ENCODE measurements around the gene SMYD3.

- no peak for TF ChIP-seq CTCF (IDR thresholded peaks at IDR 0.05)
- no peak for TF ChIP-seq POLR2A (IDR thresholded peaks at IDR 0.05)
Measured at GRCh38 chr1:245968775-245969174, 538.3 kb downstream of the SMYD3 start.
